ENCODE measurements around the gene RASAL2. TPM values are rescaled to one million over a fixed set of nuclear protein-coding genes. Genes with fewer than 3 reads are reported as not detected.
A peak's percentile ranks its signal among the peaks of the same experiment; 100 is the strongest.

Gene RASAL2
- total RNA-seq, 1 donor from 2014 or later, result 29.0 TPM

DNA sequence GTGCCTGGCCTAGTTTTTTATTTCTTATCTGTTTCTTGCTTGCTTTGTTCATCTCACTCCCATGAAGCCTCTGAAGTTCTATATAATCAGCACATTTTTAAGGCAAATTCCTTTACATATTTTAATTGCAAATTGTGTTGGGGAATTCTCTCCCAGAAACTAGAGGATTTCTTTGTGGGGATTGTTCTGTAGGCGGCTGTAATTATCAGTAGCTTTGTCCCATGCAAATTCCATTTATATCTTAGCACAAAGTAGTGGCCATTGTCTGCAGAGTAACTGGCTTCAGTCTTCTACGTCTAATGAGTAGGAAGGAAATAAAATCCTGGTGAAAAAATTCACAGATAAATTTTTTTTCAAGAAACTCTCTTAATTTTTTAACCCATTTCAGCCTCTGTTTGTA lies 367.2 kb downstream of the RASAL2 start:
- no peak for DNase-seq

DNA sequence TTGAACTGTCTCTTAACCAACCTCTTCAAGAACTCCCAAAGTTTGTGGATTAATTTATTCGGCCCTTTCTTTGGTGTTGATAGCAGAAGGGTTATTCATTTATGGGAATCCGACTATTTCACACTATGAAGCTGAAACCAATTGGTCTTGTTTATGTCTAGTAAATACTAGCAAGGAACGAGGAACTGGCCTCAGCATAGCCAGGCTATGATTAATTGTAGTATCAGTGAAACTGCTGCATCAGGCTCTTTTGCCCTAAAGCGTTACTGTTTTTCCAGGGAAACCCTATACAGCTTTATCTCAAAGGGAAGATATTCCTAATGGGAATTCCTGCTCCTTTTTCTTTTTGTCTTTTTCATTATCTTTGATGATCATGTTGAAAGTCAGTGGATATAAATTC lies 367.8 kb downstream of the RASAL2 start:
- no peak for DNase-seq

DNA sequence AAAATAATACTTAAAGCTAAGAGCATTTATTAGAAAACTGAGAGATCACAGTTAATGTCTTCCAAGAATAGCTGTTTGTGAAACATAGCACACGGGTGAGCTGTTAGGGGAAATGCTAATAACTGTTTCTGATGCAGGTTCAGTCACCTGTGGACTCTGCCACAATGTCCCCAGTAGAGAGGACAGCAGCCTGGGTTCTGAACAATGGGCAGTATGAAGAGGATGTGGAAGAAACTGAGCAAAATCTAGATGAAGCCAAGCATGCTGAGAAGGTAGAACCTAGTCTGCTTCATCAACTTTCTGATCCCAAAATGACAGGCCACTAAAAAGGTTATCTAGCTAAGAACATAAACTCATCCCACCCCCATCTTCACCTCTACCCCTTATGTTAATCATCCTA lies 370.2 kb downstream of the RASAL2 start:
- no peak for DNase-seq

DNA sequence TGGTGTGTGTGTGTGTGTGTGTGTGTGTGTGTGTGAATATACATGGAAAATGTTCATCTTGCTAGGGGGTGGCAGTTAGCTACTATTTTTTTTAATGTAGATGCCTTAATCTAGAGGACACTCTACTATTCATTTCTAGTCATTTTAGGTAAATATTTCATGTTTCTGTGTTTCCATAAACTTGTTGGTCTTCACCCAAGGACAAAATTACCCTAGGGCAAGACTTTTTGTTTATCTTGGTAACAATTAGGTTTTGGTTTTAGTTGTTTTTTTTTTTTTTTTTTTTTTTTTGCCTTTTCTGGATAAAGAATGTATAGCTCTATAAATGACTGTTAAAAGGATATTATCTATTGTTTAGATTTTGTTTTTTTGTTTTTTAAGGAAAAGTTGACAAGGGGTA lies 370.7 kb downstream of the RASAL2 start:
- no peak for DNase-seq

DNA sequence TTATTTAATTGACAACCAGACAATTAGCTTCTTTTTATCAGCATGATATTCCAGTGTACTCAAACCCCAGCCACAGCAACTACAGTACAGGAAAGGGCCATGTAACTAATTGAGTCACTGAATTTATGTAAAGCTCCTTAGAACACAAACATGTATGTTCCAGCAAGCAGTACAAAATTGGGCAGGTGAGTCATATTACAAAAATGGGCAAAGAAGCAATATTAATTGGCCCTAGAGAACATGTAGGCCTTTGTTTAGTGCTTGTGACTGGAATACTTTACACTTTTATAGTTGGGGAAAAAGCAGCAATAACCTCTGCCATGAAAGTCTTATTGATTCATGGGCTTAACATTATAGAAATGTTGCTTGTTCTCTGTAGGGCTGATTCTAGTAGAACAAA lies 371.1 kb downstream of the RASAL2 start:
- DNase-seq, result no peak

GRCh38 chr1:178467837-178468236 lies 373.9 kb downstream of the RASAL2 start:
- DNase-seq, result no peak

DNA sequence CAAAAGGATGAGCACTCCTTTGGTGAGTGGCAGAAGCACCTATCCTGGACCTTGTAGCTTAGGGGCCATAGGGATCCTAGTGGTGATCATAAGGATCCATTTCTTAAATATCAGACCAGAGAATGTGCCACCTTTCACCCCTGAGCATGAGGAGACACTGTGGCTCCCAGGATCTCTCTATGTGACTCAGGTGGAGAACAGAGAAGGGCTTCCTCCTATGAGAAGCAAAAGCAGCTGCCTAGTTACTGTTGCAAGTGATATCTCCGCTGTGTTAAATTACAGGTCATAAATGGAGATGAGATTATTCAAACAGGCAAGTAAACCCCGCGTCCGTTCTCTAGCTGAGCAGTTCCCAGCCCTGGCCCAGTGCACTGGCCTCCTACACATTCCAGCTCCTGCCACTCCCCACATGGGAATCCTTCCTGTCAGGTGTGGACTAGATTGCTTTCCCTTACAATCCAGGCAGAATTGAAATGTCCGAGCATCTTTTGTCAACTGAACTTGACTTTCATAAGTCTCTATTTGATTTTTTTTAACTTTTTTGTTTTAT lies 376.6 kb downstream of the RASAL2 start:
- DNase-seq, result peak; percentile 20

GRCh38 chr1:178472531-178472930 lies 378.6 kb downstream of the RASAL2 start:
- no peak for DNase-seq

DNA sequence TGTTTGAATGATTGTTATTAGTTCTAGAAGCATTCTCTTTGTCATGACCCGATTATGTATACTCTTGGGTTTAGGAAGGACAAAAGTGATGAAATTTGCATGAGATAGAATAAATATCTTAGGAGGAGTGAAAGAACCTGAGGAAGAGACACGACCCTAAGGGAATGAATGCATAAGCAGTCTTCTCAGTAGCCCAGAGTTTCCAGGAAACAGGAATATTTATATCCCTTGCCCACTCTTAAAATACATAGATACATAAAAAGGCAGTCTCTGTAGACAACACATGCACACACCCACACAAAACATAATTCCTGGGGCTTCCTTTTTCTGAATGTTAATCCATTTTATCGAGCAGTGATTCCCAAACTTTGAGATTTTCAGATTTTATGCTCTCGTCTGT lies 383.5 kb downstream of the RASAL2 start:
- DNase-seq, result no peak

GRCh38 chr1:178477841-178478240 lies 383.9 kb downstream of the RASAL2 start:
- DNase-seq, result no peak

DNA sequence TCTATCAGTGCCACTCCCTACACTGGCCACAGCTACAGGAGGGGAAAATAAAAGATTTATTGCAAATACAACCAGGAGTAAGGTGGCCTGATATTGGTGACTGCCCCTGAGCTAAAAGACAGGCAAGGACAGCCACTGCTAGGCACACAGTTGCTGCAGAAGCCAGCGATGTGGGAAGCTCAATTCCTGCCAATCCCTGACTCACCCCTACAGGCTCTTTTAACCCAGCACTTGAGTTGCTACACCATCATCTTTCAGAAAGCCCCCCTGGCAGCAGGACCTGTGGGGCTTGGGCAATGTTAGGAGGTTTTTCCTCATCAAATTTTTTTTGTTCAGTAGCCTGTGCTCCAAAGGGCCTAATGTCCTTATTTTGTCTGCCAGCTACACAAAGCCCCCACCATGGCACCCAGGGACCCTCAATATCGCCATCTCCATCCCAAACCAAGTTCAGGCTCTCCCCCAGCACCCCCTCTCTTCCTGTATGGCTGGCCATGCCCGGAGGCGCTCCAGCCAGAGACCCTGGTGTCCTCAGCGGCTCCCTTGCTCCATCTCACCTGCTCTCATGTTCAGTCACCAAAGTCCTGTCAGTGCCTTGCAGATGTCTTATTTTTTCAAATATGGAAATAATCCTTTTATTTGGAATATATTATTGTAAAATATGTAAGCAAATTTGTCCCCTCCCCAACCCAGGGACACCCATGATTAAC lies 389.5 kb downstream of the RASAL2 start:
- no peak for DNase-seq

DNA sequence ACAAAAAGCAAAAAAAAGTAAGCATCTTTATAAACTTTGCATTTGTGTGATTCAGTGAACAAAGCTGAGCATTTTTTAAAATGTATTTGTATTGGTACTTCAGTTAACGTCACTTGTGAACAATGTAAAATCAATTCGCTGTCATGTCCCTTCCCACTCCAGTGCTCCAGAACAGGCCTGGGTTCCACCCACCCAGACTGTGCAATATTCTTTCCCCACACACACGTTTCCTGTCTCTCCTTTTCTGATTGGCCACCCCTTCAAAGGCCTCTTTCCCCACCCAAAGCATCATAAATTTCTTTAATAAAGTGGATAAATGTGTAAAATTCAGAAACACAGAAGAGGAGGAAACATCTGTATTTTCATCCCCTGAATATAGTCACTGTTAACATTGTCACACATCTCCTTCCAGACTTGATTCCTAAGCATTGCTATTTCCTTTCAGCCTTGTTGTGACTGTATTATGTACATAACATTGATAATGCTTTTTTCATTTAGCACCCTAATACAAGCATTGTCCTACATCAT lies 390.9 kb downstream of the RASAL2 start:
- DNase-seq, result no peak

DNA sequence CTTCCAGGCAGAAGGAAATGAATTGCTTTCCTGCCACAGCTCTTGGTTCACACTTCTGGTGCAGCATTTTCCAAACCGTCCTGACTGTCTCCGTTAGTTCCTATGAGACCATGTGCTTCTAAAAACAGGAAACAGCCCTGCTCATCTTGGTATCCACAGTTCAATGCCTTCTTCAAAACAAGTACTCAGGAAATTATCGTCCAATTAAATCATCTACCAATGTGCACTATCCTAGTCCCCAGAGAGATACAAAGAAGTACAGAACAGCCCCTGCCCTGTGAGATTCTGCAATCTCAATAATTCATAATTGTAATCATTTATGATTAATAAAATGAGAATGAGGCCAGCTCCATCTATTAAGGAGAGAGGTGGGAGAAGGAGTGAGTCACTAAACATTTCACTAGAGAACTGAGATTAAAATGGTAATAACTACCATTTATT lies 391.7 kb downstream of the RASAL2 start:
- DNase-seq, result no peak

- DNase-seq, result no peak
Measured at GRCh38 chr1:178486100-178487069, 392.5 kb downstream of the RASAL2 start.

- no peak for DNase-seq
Measured at GRCh38 chr1:178487070-178487615, 393.2 kb downstream of the RASAL2 start.

DNA sequence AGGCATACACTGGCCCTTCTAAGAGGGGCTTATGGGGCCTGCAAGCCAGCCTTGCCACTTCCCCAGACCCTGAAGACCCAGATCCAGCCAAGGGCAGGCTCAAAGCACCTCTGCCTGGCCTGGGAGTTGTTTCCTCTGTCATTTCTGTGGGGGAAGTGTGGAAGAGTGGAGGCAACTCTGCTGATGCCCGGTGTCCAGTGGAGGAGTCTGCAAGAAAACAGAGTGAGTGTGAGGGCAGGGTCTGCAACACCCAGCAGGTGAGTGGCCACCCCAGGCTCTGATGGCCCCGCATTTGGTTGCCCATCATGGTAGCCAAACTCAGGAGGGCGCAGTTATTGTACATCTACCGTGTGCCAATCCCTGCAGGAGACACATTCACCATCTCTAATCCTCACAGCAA lies 394.5 kb downstream of the RASAL2 start:
- no peak for DNase-seq

GRCh38 chr1:178489399-178489798 lies 395.5 kb downstream of the RASAL2 start:
- DNase-seq, result no peak

DNA sequence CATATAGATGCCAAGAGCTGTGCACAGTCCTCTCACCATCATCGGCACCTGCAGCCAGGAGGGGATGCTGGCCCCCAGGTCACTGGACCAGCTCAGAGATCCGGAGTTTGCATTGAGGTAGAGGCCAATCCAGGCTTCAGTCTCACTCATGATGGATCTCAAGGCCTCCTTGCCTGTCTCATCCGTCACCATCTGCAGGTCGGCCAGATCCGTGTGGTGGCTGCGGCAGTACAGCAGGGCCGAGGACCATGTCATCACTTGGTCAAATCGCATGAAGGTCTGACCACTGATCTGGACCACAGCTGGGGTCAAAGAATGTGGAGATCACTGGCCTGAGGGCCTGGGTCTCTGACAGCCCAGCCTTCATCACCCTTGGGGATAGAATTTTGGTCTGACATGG lies 396.2 kb downstream of the RASAL2 start:
- no peak for DNase-seq

DNA sequence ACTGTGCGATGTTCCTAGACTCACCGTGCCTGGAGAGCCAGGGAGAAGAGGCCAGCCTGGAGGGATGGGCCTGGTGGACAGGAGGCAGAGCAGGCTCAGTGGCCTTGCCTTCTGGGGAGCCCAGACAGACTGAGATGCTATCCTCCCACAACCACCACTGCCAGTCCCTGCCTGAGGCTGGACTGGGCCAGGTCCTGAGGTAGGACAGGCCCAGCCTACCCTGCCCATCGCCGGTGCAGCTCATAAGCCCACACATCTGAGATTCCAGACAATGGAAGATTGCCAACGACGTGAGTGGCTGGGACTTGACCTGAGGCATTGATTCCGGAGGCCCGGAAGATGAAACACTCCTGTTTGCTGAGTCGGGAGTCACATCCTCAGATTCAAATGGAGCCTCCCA lies 397.1 kb downstream of the RASAL2 start:
- DNase-seq, result no peak

DNA sequence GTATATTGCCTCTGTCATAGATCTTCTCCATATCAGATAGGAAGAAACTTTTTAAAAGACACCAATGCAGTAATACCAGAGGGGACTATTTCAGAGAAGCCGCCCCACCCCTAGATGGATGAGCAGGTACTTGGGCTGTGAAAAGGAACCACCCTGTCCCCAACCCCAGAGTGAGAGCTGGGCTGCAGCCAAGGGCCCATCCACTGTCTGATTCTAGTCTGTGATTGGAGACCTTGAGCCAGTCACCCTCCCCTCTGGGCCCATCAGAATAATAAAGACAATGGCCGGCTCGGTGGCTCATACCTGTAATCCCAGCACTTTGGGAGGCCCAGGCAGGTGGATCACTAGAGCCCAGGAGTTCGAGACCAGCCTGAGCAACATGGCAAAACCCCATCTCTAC lies 397.8 kb downstream of the RASAL2 start:
- no peak for DNase-seq

DNA sequence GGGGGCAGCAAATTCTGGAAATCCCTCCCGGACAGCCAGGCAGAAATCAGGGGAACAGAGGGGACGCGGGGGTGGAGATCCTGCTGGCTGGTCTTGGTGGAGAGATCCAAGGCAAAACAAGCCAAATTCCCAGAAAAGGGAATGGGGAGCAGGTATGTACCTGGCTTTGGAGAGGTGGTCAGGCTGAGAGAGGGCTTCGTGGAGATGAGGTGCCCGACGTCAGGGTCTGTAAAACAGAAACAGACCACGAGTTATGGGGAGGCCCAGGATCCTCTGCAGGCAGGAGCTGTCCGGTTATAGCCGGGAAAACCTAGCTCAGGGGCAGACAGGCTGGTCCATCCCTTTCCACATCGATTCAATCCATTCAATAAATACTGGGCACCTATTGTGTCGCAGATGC lies 398.4 kb downstream of the RASAL2 start:
- DNase-seq, result no peak

DNA sequence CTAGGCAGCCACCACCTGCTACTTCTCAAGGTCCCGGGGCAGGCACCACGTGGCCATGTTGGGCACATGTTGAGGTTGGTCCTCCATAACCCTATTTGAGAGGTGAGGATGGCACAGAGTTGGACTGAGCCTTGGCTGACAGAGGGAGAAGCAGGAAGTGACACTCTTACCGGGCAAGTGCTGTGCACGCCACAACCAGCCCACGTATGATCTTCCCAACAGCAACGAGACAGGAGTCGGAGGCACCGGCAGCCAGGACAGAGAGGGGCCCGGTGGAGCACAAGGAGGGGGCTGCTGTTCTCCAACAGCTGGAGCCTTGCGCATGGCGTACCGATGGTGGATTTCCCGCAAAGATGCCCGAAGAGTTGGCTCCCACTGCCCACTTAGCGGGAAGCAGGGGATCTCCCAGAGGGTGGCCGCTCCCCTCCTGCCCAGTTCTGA lies 399.4 kb downstream of the RASAL2 start:
- no peak for DNase-seq

DNA sequence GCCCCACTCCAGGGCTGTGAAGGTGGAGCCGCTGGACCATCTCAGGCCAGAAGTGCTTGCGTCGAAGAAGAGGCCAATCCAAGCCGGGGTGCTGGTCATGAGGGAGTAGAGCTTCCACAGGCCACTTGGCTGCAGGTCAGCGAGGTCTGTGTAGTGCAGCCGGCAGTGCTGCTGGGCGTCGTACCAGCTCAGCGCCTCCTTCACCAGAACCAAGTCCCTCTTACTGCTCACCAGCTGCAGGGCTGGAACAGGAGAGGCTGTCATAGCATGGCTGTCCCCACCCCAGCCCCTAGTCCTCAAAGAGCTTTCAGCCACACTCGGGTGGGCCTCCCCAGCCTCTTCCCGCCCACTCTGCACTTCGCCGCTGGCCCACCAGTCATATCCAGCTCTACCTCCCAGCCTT lies 400.7 kb downstream of the RASAL2 start:
- DNase-seq, result no peak

Data from tongue (tissue), 2 donors.